Pancreas (tissue), 10 donors: ENCODE data around the gene TAF15. TPM values are rescaled to one million over a fixed set of nuclear protein-coding genes. Genes with fewer than 3 reads are reported as not detected.

ENCODE experiments used
- ATAC-seq, 4 donors: fragments of 200-7000 bp; cut with Tn5 transposase; one replicate each; pipeline versions ENCODE4 v1.8.0 to v1.9.1; 2020; ENCODE audit warnings: mild to moderate bottlenecking in 4 of 4, moderate library complexity in 4 of 4
- DNase-seq, 6 donors: peaks; one replicate each; pipeline ENCODE4 v3.0.0-alpha.2; 2020
- FAIRE-seq: peaks from 2 replicates; lab custom pipeline; 2012; peaks lifted over from hg19 to GRCh38; lab: Jason Lieb, UNC
- H3K27ac ChIP-seq, 4 donors: fragments of 200-600 bp; sonication (generic); 1 replicate in 3 of 4; 2 replicates in 1 of 4; pipeline versions ENCODE4 v1.5.0 to v1.8.0; 2020
- H3K27me3 ChIP-seq, 4 donors: fragments of 200-600 bp; one replicate each; pipeline ENCODE4 v1.8.0; 2021
- H3K36me3 ChIP-seq, 3 donors: fragments of 200-600 bp; sonication (generic) in 1 of 3; one replicate each; pipeline versions ENCODE4 v1.5.0 to v1.8.0; 2020 to 2021
- H3K4me1 ChIP-seq, 3 donors: fragments of 200-600 bp; one replicate each; pipeline ENCODE4 v1.8.0; 2021
- H3K4me3 ChIP-seq, 4 donors: fragments of 200-600 bp; sonication (generic) in 2 of 4; one replicate each; pipeline versions ENCODE4 v1.5.0 to v1.8.0; 2020 to 2021
- H3K9me3 ChIP-seq, 4 donors: fragments of 200-600 bp; one replicate each; pipeline ENCODE4 v1.8.0; 2021
- WGBS, 2 donors: extraction: QIAGEN DNeasy Blood & Tissue Kit; methylation state at CpG; one replicate each; pipeline ENCODE4 v1.1.7; 2013; 5-methylcytosine and 5-hydroxymethylcytosine counted together
- intact Hi-C, 3 donors: fragments of 100-400 bp; cut with DNase I; formaldehyde crosslinking; loops; one replicate each; pipeline versions ENCODE4 v1.11.1 to v1.14.2; 2022
- polyA plus RNA-seq, 2 donors: library from polyadenylated mRNA; stranded (reverse); fragments of 200-250 nt; gene quantifications; one replicate each; pipeline ENCODE4 v1.2.3, GENCODE V29; 2013
- total RNA-seq, 6 donors: library from RNA; stranded (reverse); fragmentation: NEBNext Ultra II Directional in 4 of 6; extraction: Animal tissue kit (Norgen Biotek cat#: 25700) in 4 of 6; gene quantifications; one replicate each; pipeline versions ENCODE4 v1.2.1 to v1.2.4, GENCODE V29; 2021 to 2023
- TF ChIP-seq, protein P1 (sequence below), 4 donors: fragments of 200-600 bp; sonication (generic) in 3 of 4; IDR thresholded peaks; one replicate each; pipeline versions ENCODE4 v1.5.0 to v1.8.0; 2021; ENCODE audit warnings: antibody characterized with exemption in 4 of 4
- donor health status: healthy with polysubstance abuse.
- donor health status: DM: no; HTN: no; CAD: no; lungs with moderate emphysema.
- donor health status: DM: no; HTN: no; CAD: no.
- donor health status: control.
- donor health status: control.
- donor health status: Bipolar disorder and iron deficiency.
- donor health status: DM: yes; HTN: yes; CAD: no.
- donor health status: DM: no; HTN: no; CAD: no.
- donor health status: DM: no; HTN: no; CAD: no.
- donor health status: DM: yes; HTN: yes; CAD: no.

Gene TAF15
- total and polyA plus RNA-seq, 8 donors: 62.9 to 88.1 (median 73.9) TPM

DNA sequence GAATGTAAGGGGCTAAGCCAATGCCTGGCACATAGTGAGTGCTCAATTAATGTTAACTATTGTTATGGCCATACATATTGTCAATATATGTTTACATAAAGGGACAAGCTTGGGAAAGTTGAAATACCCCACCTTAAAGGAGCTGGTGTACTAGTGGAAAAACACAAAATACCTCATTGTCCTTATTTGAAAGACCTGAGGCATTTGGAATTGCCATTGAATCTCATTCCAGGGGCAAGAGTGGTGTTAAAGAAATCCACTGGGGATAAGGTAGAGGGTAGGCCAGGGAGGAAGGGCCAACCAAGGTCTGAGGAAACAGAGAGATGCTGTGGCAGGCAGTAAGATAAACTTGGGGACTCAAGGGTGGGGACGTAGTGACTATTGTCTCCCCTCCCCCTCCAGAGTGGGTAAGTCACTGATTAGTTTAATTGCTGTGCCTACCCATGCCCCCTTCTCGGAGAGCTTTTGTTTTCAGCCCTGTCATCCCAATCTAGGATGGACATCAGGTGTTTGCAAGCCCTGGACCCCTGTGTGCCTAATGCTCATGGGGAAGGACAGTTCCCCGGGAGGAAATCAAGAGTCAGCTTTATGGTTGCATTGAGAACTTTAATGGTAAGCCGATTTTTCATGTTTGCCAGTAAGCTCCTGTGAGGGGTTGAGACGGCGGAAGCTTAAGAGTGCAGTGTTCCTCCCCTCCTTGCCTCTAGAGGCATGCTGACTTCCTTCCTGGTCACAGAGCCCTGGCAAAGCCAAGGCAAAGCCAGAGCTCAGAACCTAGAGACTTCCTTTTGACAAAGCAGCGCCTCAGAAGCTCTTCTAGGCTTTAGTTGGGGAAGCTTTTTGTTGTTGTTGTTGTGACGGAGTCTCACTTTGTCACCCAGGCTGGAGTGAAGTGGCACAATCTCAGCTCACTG, 61.9 kb downstream of the TAF15 start:
- H3K4me1 ChIP-seq: no peaks in the 10 kb centered on the region
- 73 to 75% methylated on average over 8 of the region's 8 CpGs for WGBS, 2 donors
- H3K27me3 ChIP-seq: no peaks in the 10 kb centered on the region
- no peak overlapping the region for H3K27ac ChIP-seq
- DNase-seq (no peak), FAIRE-seq (no peak), ATAC-seq (peak in 1 of 4 donors; percentile 27)
- H3K9me3 ChIP-seq: no peaks in the 10 kb centered on the region
- no peaks in the 10 kb centered on the region for H3K36me3 ChIP-seq
- TF ChIP-seq, protein P1, sequence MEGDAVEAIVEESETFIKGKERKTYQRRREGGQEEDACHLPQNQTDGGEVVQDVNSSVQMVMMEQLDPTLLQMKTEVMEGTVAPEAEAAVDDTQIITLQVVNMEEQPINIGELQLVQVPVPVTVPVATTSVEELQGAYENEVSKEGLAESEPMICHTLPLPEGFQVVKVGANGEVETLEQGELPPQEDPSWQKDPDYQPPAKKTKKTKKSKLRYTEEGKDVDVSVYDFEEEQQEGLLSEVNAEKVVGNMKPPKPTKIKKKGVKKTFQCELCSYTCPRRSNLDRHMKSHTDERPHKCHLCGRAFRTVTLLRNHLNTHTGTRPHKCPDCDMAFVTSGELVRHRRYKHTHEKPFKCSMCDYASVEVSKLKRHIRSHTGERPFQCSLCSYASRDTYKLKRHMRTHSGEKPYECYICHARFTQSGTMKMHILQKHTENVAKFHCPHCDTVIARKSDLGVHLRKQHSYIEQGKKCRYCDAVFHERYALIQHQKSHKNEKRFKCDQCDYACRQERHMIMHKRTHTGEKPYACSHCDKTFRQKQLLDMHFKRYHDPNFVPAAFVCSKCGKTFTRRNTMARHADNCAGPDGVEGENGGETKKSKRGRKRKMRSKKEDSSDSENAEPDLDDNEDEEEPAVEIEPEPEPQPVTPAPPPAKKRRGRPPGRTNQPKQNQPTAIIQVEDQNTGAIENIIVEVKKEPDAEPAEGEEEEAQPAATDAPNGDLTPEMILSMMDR (IDR thresholded peaks at IDR 0.05): no peak
- intact Hi-C loops: no loop called here
- H3K4me3 ChIP-seq: no peak overlapping the region

DNA sequence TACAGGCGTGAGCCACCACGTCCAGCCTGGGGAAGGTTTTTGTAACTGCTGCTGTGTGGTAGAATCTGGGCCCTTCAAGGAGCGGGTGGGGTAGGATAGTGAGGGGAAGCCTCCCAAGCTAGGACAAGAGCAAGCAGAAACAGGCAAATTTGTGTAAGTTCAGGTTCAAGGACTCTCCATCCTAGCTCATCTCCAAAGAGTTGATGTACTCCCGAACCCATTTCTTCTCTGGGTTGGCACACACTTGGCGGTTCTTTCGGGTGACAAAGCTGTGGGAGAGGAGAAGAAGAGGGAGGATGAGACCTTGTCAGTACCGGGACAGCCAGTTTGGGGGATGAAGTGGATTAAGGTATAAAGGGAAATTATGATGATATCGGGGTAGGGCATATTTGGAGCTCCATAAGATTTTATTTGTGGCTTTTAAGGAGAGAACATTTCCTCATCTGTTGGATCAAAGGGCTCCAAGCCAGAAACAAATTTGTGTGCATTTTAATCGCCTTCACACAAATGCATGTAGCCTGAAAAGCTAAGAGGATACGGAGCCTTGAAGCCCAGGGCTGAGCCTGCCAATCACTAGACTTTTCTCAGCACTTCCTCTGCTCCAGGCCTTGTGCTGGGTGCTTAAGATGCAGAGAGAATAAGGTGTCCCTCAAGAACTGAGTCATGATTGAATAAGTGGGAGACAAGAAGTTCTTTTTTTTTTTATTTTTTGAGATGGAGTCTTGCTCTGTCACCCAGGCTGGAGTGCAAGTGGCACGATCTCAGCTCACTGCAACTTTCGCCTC, 63.1 kb downstream of the TAF15 start:
- Histone ChIP-seq H3K36me3 (no peaks in the 10 kb centered on the region), H3K27me3 (no peaks in the 10 kb centered on the region), H3K4me3 (no peak overlapping the region), H3K27ac (no peak overlapping the region), H3K4me1 (no peaks in the 10 kb centered on the region), H3K9me3 (no peaks in the 10 kb centered on the region)
- 89 to 92% methylated on average over 12 of the region's 12 CpGs for WGBS, 2 donors
- DNase-seq (no peak), FAIRE-seq (no peak), ATAC-seq (no peak)
- intact Hi-C loops: no loop called here
- TF ChIP-seq, protein P1 (IDR thresholded peaks at IDR 0.05): no peak

DNA sequence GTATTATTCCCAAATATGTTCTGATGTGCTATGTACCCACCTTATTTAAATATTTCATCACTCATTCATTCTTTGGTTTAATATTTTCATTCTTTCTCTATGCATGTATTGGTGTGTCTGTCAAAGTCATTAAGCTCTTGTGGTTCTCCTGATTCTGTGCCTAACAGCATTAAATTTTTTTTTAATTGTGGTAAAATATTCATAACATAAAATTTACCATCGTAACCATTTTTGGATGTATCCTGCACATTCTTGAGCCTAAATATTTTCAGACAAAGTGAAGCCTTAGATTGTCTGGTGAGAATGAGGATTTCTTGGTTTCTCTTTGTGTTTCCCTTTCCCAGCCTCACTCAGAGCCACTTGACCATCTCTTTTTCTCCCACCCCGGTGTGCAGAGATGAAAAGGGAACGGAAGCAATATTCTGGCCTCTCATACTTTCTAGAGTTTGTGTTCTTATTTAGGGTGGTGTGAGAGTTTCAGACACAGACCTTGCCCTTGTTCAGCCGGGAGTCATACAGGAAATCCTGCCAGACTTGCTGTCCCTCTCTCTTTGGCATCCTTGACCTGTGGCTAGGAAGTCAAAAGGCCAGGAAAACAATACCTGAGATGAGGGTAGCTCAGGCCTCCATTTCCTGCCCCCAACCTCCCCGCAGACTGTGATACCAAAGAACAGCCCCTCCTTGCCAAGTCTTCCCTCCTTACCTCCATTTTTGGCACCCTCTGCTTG, 66.0 kb downstream of the TAF15 start:
- H3K36me3 ChIP-seq: no peaks in the 10 kb centered on the region
- no peaks in the 10 kb centered on the region for H3K4me1 ChIP-seq
- H3K27ac ChIP-seq: no peak overlapping the region
- H3K27me3 ChIP-seq: no peaks in the 10 kb centered on the region
- 66 to 79% methylated on average over 5 of the region's 5 CpGs for WGBS, 2 donors
- no peak overlapping the region for H3K4me3 ChIP-seq
- TF ChIP-seq, protein P1 (IDR thresholded peaks at IDR 0.05): no peak
- H3K9me3 ChIP-seq: no peaks in the 10 kb centered on the region
- intact Hi-C loops: no loop called here
- FAIRE-seq (no peak), DNase-seq (no peak), ATAC-seq (no peak)

DNA sequence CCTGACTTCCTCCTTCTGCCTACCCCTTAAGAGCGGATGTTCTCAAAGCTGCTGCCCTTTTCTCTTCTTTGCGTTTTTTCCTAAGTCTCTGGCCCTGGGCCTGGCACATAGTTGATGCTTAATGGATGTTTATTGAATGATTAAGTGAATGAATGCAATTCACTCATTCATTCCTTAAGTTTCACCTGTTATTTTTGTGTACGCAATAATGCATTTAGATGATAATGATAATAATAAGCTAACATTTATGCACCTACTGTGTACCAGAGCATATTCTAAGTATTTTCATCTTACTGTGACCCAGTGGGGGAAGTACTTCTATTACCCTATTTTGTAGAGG, 66.5 kb downstream of the TAF15 start:
- Histone ChIP-seq H3K27ac (no peak overlapping the region), H3K27me3 (no peaks in the 10 kb centered on the region), H3K4me1 (no peaks in the 10 kb centered on the region), H3K36me3 (no peaks in the 10 kb centered on the region), H3K9me3 (no peaks in the 10 kb centered on the region), H3K4me3 (no peak overlapping the region)
- no peak for FAIRE-seq
- 76 to 78% methylated on average over 3 of the region's 3 CpGs for WGBS, 2 donors
- no peak for DNase-seq
- no peak for ATAC-seq
- intact Hi-C loops: no loop called here
- TF ChIP-seq, protein P1 (IDR thresholded peaks at IDR 0.05): no peak
